EH (cell line): ENCODE measurements around the gene TCFL5.
A peak's percentile ranks its signal among the peaks of the same experiment; 100 is the strongest.

Source experiments
- DNase-seq: peaks from one replicate; pipeline ENCODE4 v3.0.0-alpha.2; 2015; ENCODE audit warnings: low read depth

Gene TCFL5

DNA sequence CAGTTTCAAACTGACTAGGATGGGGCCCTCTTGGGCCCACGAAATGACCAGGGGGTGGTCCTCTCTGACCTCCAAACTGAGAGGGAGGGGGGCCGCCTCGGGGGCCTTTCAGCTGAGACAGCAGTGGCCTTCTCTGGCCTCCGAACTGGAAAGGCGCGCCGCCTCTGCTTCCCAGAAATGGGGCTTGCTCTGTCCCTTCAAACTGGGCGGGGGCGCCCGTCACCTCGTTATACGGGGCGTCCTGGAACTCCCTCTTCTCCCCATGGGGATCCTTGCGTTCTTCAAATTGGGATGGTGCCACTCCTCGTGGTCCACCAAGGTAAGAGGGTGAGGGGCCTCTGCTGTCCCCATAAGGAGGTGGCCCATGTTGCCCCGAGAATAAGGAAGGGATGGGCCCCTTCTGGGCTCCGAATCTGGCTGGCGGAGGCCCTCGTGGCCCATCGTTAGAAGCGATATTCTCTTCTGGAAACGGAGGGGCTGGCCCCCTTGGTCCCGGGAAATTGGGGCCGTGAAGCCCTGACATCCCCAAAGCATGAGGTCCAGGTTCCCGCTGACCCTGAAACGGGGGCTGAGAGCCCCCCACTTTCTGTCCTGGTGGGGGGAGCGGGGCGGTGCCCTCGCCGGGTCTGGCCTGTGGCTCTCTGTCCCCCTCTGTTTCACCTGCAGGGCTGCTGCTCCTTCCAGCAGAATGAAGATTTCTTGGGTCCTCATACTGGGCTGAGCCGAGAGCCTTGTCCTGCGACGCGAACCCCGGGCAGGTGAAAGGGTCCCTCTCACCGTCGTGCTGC lies 18.7 kb upstream of the TCFL5 start:
- DNase-seq, result no peak

DNA sequence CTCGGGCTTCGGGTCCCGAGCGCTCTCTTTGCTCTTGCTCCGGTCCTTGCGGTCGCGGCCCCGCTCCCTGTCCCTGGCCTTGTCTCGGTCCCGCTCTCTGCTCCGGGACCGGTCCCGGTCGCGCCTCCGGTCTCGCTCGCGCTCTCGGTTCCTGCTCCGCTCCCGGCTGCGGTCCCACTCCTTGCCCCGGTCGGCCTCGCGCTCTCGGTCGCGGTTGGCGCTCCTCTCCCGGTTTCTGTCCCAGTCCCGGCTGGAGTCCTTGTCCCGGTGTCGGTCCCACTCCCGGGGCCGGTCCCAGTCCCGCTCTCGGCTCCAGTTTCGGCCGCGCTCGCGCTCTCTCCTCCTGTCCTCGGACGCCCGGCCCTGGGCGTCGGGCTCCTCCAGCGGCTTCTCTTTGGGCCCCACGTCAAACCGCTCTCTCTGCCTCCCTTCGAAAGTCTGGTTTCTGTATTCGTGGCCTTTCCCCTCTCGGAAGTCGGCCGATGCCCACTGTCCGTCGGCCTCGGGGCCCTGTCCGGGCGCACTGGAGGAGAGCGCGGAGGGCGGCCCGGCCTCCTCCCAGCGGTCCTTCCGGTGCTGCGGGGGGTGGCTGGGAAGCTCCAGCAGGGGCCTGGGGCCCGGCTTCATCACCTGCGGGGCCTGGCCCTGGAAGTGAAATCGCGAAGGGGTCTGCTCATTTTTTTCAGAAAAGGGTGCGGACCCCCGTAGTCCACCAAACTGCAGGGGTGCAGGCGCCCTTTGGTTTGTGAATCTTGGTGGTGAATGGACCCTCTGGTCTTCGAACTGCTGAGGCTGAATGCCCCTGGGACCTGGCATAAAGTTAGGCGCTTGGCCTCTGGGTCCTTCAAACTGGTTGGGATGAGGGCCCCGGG lies 17.9 kb upstream of the TCFL5 start:
- no peak for DNase-seq

GRCh38 chr20:62878244-62879038 lies 16.8 kb upstream of the TCFL5 start:
- no peak for DNase-seq

- no peak for DNase-seq
Measured at GRCh38 chr20:62876902-62877816, 15.5 kb upstream of the TCFL5 start.

DNA sequence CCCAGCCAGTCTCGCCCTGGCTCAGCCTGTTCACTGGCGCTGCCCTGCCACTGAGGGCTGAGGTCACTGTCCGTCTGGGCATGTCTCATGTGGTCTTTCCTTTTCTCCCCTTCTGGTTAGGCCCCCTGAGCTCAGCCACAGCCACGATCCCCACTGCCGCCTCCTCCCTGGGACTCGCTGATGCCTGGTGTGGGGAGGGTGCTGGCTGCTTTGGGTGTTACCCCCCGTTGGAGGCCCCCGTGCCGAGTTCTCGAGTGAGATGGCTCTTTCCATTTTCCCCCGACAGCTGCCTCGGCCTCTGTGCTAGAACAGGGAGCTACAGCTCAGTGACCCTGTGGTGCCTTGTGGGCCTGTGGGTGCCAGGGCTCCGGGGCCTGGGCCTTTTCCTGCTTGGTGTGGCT lies 14.9 kb upstream of the TCFL5 start:
- DNase-seq, result no peak

GRCh38 chr20:62875419-62876361 lies 14.1 kb upstream of the TCFL5 start:
- DNase-seq, result peak; percentile 85

DNA sequence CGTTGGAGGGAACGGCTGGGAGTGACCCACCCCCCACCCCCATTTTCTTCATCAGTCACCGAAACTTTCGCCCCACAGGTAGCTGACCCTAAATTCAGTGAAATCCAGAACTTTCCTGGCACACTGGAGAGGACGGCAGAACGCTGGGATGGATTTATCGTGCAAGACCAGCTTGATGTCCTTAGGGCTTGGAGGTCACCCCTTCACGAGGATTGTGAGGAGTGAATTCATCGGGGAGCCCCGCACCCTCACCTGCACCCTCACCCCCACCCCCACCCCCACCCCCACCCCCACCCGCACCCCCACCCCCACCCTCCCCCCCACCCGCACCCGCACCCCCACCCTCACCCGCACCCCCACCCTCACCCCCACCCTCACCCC lies 13.3 kb upstream of the TCFL5 start:
- no peak for DNase-seq

GRCh38 chr20:62873681-62874031 lies 12.0 kb upstream of the TCFL5 start:
- DNase-seq, result peak; percentile 72

DNA sequence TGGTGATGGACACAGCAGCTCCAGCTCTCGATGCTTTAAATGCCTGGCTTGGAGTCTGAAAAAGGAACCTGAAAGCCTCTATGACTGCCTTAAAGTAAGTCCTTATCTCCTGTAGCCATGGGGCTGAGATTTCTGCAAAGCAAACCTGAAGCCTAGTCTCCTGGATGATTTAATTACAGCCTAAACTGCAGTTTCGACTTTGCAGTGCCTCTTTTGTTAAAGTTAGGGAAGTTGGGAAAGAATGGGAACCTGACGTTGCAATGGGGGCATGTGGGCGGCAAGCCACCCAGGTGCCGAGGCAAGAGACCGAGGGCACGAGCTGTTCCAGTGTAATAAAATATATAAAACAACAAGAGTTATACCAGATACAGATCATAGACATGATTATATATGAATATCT lies 11.7 kb upstream of the TCFL5 start:
- no peak for DNase-seq

DNA sequence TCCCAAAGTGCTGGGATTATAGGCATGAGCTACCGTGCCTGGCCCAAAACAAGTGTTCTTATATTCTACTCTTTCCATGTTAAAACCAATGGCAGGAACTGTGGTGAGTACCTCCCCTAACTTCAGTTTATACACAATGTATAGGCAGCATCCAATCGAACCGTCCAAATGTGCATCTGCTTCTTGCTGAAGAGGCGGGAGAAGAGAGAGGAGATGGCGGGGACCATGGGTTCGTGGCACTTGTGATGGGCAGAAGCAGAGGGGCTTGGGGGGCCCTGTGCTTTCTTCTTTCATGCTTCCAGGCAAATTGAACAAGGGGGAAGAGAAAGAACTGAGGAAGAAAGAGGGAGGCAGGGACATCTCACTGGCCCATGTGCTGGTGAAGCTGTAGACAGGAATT lies 11.2 kb upstream of the TCFL5 start:
- no peak for DNase-seq

GRCh38 chr20:62872184-62872847 lies 10.7 kb upstream of the TCFL5 start:
- no peak for DNase-seq

DNA sequence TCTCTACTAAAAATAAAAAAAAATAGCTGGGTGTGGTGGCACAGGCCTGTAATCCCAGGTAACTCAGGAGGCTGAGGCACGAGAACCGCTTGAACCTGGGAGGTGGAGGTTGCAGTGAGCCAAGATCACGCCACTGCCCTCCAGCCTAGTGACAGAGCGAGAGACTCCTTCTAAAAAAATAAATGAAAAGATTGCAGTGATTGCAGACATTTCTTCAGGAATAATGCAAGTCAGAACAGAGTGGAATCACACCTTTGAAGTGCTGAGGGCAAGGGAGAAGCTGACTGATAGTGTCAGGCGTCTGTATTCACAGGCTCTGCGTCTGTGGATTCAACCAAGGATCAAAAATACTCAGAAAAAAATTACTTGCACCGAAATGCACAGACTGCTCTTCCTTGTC lies 2.6 kb upstream of the TCFL5 start:
- no peak for DNase-seq

GRCh38 chr20:62860924-62861691 lies 514 bp downstream of the TCFL5 start:
- DNase-seq, result peak; percentile 37

GRCh38 chr20:62860391-62860923 lies 1.2 kb downstream of the TCFL5 start:
- DNase-seq, result peak; percentile 57

DNA sequence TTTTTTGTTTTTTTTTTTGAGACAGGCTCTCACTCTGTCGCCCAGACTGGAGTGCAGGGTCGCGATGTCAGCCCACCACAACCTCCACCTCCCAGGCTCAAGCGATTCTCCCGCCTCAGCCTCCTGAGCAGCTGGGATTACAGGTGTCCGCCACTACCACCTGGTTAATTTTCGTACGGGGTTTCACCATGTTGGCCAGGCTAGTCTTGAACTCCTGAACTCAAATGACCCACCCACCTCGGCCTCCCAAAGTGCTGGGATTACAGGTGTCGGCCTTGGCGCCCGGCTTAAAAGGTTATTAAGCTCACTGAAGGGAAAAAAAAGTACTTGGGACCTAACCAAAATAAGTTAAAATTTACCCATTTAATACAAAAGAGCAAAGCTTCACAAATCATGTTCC lies 1.9 kb downstream of the TCFL5 start:
- no peak for DNase-seq

GRCh38 chr20:62858058-62858830 lies 3.4 kb downstream of the TCFL5 start:
- DNase-seq, result no peak

DNA sequence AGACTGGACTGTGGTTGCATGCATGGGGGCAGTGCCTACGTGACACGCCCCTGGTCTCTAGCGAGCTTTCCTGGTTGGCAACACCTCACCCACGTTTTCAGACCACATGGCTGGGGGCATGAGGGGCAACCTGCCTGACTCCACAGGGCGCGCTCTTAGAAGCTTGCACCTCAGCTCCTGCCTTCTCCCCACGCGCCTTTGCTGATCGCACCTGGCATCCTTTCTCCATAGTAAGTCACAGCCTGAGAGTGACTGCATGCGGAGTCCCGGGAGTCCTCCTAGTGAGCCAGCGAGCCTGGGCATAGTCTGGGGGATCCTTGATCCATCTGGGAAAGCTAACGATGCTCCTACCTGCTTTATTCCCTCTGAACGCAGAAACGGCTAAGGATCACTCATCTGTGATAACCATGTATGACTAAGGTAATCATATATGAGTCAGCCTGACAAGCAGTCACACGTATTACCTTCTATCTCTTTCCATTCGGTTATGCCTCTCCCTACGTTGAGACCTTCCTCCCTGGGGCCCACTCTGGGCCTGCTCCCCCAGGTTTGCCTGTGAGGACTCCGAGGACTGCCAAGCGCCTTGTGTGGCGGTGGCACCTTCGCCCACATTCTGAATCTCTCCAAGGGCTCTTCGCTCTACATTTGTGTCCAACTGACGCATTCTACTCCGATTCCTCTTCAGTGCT lies 4.5 kb downstream of the TCFL5 start:
- no peak for DNase-seq
